Right atrium auricular region (tissue), 2 donors: ENCODE measurements around the gene MYL12B. TPM values are rescaled to one million over a fixed set of nuclear protein-coding genes. Genes with fewer than 3 reads are reported as not detected.
"Not testable (repeated sequence)": the region's sequence is repeated elsewhere in the genome, so short reads cannot be mapped to it uniquely, and the experiment has no call there.

Source experiments
- DNase-seq: peaks from one replicate; pipeline ENCODE4 v3.0.0-alpha.2; 2019; ENCODE audit warnings: low spot score
- H3K27ac ChIP-seq, 2 donors: fragments of 200-600 bp; sonication (generic); 1 replicate in 1 of 2; 2 replicates in 1 of 2; pipeline ENCODE4 v1.5.1; 2016 to 2019
- H3K27me3 ChIP-seq, 2 donors: fragments of 200-600 bp; sonication (generic); one replicate each; pipeline versions ENCODE4 v1.5.1 to v1.6.0; 2017 to 2019
- H3K36me3 ChIP-seq: fragments of 200-600 bp; sonication (generic); one replicate; pipeline ENCODE4 v1.5.1; 2016
- H3K4me1 ChIP-seq, 2 donors: fragments of 200-600 bp; sonication (generic); one replicate each; pipeline versions ENCODE4 v1.5.1 to v1.6.0; 2017 to 2019
- H3K4me3 ChIP-seq, 2 donors: fragments of 200-600 bp; sonication (generic); 1 replicate in 1 of 2; 2 replicates in 1 of 2; pipeline ENCODE4 v1.5.1; 2017 to 2019; ENCODE audit warnings: mild to moderate bottlenecking in 1 of 2, moderate library complexity in 1 of 2
- H3K9me3 ChIP-seq, 2 donors: fragments of 200-600 bp; sonication (generic); one replicate each; pipeline ENCODE4 v1.5.1; 2019
- CTCF ChIP-seq, 2 donors: fragments of 200-600 bp; sonication (generic); IDR thresholded peaks; one replicate each; pipeline ENCODE4 v1.5.1; 2019; ENCODE audit warnings: antibody characterized with exemption in 2 of 2
- total RNA-seq, 2 donors: library from RNA; depleted of rRNA; stranded (reverse); fragments of >200 nt; gene quantifications; one replicate each; pipeline ENCODE4 v1.1.0, GENCODE V29; 2016

Gene MYL12B
- total RNA-seq, 2 donors from 2014 or later, result 180 to 231 TPM

GRCh38 chr18:3268306-3268705, 6.4 kb downstream of the MYL12B start:
- no peak overlapping the region for H3K4me3 ChIP-seq
- H3K36me3 ChIP-seq, result peaks cover 7% of the 10 kb centered on the region
- TF ChIP-seq CTCF (IDR thresholded peaks at IDR 0.05), result no peak
- no peaks in the 10 kb centered on the region for H3K27me3 ChIP-seq
- no peak overlapping the region for H3K27ac ChIP-seq
- H3K4me1 ChIP-seq, result peaks cover 0 to 90% of the 10 kb centered on the region in 2 donors
- H3K9me3 ChIP-seq, result no peaks in the 10 kb centered on the region
- no peak for DNase-seq

- peak overlapping the region in 1 of 2 donors; percentile 19 for H3K27ac ChIP-seq
- H3K9me3 ChIP-seq, result no peaks in the 10 kb centered on the region
- no peak overlapping the region for H3K4me3 ChIP-seq
- peaks cover 0 to 80% of the 10 kb centered on the region in 2 donors for H3K4me1 ChIP-seq
- DNase-seq, result no peak
- H3K36me3 ChIP-seq, result peaks cover 18% of the 10 kb centered on the region
- TF ChIP-seq CTCF (IDR thresholded peaks at IDR 0.05), result no peak
- H3K27me3 ChIP-seq, result no peaks in the 10 kb centered on the region
These were observed 7.4 kb downstream of the MYL12B start for GRCh38 chr18:3269241-3269913.

GRCh38 chr18:3269914-3270299, 8.0 kb downstream of the MYL12B start:
- Histone ChIP-seq H3K4me1 (peaks cover 0 to 74% of the 10 kb centered on the region in 2 donors), H3K9me3 (no peaks in the 10 kb centered on the region), H3K27ac (no peak overlapping the region), H3K27me3 (no peaks in the 10 kb centered on the region), H3K36me3 (peaks cover 23% of the 10 kb centered on the region), H3K4me3 (no peak overlapping the region)
- TF ChIP-seq CTCF (IDR thresholded peaks at IDR 0.05), result no peak
- no peak for DNase-seq

- H3K9me3 ChIP-seq, result no peaks in the 10 kb centered on the region
- peaks cover 0 to 44% of the 10 kb centered on the region in 2 donors for H3K4me1 ChIP-seq
- TF ChIP-seq CTCF (IDR thresholded peaks at IDR 0.05), result no peak
- H3K36me3 ChIP-seq, result peaks cover 51% of the 10 kb centered on the region
- DNase-seq, result no peak
- H3K4me3 ChIP-seq, result no peak overlapping the region
- H3K27me3 ChIP-seq, result no peaks in the 10 kb centered on the region
- no peak overlapping the region for H3K27ac ChIP-seq
These were observed 11.1 kb downstream of the MYL12B start for GRCh38 chr18:3273042-3273441.

- Histone ChIP-seq H3K36me3 (peaks cover 56% of the 10 kb centered on the region), H3K4me1 (peaks cover 0 to 16% of the 10 kb centered on the region in 2 donors)
- not testable (repeated sequence) for H3K27ac ChIP-seq, H3K27me3 ChIP-seq, H3K9me3 ChIP-seq, DNase-seq, H3K4me3 ChIP-seq
These were observed 15.8 kb downstream of the MYL12B start for GRCh38 chr18:3277643-3278213.

GRCh38 chr18:3279201-3280185, 17.6 kb downstream of the MYL12B start:
- no peak for TF ChIP-seq CTCF (IDR thresholded peaks at IDR 0.05)
- no peak overlapping the region for H3K27ac ChIP-seq
- no peak for DNase-seq

More at GRCh38 chr18:3279201-3280185, 17.6 kb downstream of the MYL12B start:
- H3K9me3 ChIP-seq, result no peaks in the 10 kb centered on the region
- no peaks in the 10 kb centered on the region for H3K27me3 ChIP-seq
- H3K4me1 ChIP-seq, result peaks cover 0 to 24% of the 10 kb centered on the region in 2 donors
- H3K36me3 ChIP-seq, result peaks cover 38% of the 10 kb centered on the region
- no peak overlapping the region for H3K4me3 ChIP-seq
